Endothelial cell of umbilical vein (primary cell): ENCODE results near the gene PTPN14. TPM values are rescaled to one million over a fixed set of nuclear protein-coding genes. Genes with fewer than 3 reads are reported as not detected.

Experiments used
- BruUV-seq: library from RNA; stranded (reverse); fragments of 400-500 nt; replicated peaks from 2 replicates; lab custom pipeline; 2021; lab: Mats Ljungman, UMichigan
- CTCF ChIA-PET: fragments of 300-600, 350-600 bp; sonication (Branson Sonifier 250); formaldehyde crosslinking; loops from one replicate; lab custom pipeline; 2021; ENCODE audit warnings: antibody characterized with exemption, inconsistent platforms; lab: Charles Lee
- POLR2A ChIA-PET: fragments of 300-600, 350-600 bp; sonication (Branson Sonifier 250); formaldehyde crosslinking; loops from one replicate; lab custom pipeline; 2021; ENCODE audit warnings: antibody characterized with exemption, inconsistent platforms; lab: Charles Lee
- DNase-seq: peaks from one replicate; pipeline ENCODE4 v3.0.0-alpha.2; 2011; ENCODE audit warnings: low read depth, low spot score
- FAIRE-seq: peaks from 2 replicates; lab custom pipeline; 2011; peaks lifted over from hg19 to GRCh38; lab: Jason Lieb, UNC
- H2AFZ ChIP-seq: 2 replicates; pipeline ENCODE4 v1.6.0; 2012; ENCODE audit warnings: low read depth, low read length, control low read depth, inconsistent platforms
- H3K27ac ChIP-seq: 2 replicates; pipeline ENCODE4 v1.5.1; 2011; ENCODE audit warnings: low read depth, mild to moderate bottlenecking, control low read depth, low read length, moderate library complexity; ENCODE audit not compliant: insufficient read depth
- H3K27me3 ChIP-seq, 2 experiments: 2 replicates each; pipeline versions ENCODE4 v1.6.0 to v1.6.1; 2011; ENCODE audit warnings: low read length in 2 of 2, mixed read lengths in 1 of 2; ENCODE audit not compliant: control insufficient read depth in 2 of 2, insufficient read depth in 2 of 2
- H3K36me3 ChIP-seq, 2 experiments: 2 replicates in 1 of 2; 3 replicates in 1 of 2; pipeline ENCODE4 v1.5.1; 2011; ENCODE audit warnings: low read length in 2 of 2, mild to moderate bottlenecking in 1 of 2, moderate library complexity in 1 of 2; ENCODE audit not compliant: control insufficient read depth in 2 of 2, insufficient read depth in 2 of 2; ENCODE audit errors: extremely low read depth in 1 of 2
- H3K4me1 ChIP-seq: 3 replicates; pipeline ENCODE4 v1.5.1; 2011; ENCODE audit warnings: mild to moderate bottlenecking, low read length; ENCODE audit not compliant: control insufficient read depth, insufficient read depth; ENCODE audit errors: extremely low read depth
- H3K4me2 ChIP-seq: 2 replicates; pipeline ENCODE4 v1.6.1; 2011; ENCODE audit warnings: low read length, control low read depth, mixed read lengths; ENCODE audit not compliant: insufficient read depth
- H3K4me3 ChIP-seq, 3 experiments: fragments of 200-600 bp in 1 of 3; sonication (generic), shearing (Covaris generic) in 1 of 3; replicated peaks in 1 of 3; 2 replicates each; pipeline ENCODE4 v1.5.1; 2011 to 2016; ENCODE audit warnings: control low read depth in 3 of 3, low read length in 3 of 3, mild to moderate bottlenecking in 2 of 3, inconsistent platforms in 1 of 3, low read depth in 1 of 3, moderate library complexity in 1 of 3; ENCODE audit not compliant: insufficient read depth in 1 of 3
- H3K79me2 ChIP-seq: 2 replicates; pipeline ENCODE4 v1.6.0; 2012; ENCODE audit warnings: low read length, inconsistent platforms; ENCODE audit not compliant: control insufficient read depth, insufficient read depth
- H3K9ac ChIP-seq: replicated peaks from 2 replicates; pipeline ENCODE3; 2011; ENCODE audit warnings: low read length, control low read depth; ENCODE audit not compliant: insufficient read depth; ENCODE audit errors: extremely low read depth
- H3K9me1 ChIP-seq: replicated peaks from 3 replicates; pipeline ENCODE4 v1.6.0; 2011; ENCODE audit warnings: mild to moderate bottlenecking, low read length; ENCODE audit not compliant: control insufficient read depth, insufficient read depth; ENCODE audit errors: extremely low read depth
- H3K9me3 ChIP-seq: replicated peaks from 2 replicates; pipeline ENCODE4 v1.5.1; 2012; ENCODE audit warnings: low read length, inconsistent platforms; ENCODE audit not compliant: control insufficient read depth, insufficient read depth
- H4K20me1 ChIP-seq: replicated peaks from 2 replicates; pipeline ENCODE3; 2011; ENCODE audit warnings: mild to moderate bottlenecking, low read length; ENCODE audit not compliant: control insufficient read depth, insufficient read depth; ENCODE audit errors: extremely low read depth
- EZH2 ChIP-seq: IDR thresholded peaks from 2 replicates; pipeline ENCODE4 v1.6.1; 2012; ENCODE audit warnings: borderline replicate concordance, low read depth, mild to moderate bottlenecking, moderate library complexity, low read length, inconsistent platforms; ENCODE audit not compliant: severe bottlenecking
- JUN ChIP-seq: IDR thresholded peaks from 2 replicates; pipeline ENCODE4 v1.6.1; 2011; ENCODE audit warnings: borderline replicate concordance, low read depth; ENCODE audit not compliant: insufficient read length, insufficient read depth
- MAX ChIP-seq: IDR thresholded peaks from 2 replicates; pipeline ENCODE4 v1.6.1; 2011; ENCODE audit not compliant: insufficient read depth, insufficient read length
- POLR2AphosphoS5 ChIP-seq: IDR thresholded peaks from 2 replicates; pipeline ENCODE4 v1.6.1; 2012; ENCODE audit warnings: low read depth, mild to moderate bottlenecking, control low read depth, low read length, moderate library complexity; ENCODE audit not compliant: insufficient read depth
- dilution Hi-C: fragments of 300-500 bp; cut with MboI; formaldehyde crosslinking; loops from one replicate; pipeline ENCODE4 v1.15.0; 2019; ENCODE audit warnings: low sequenced_read_pairs; ENCODE audit not compliant: extremely low pct_ligation_motif_present
- intact Hi-C: fragments of 100-400 bp; cut with micrococcal nuclease; formaldehyde crosslinking; loops from one replicate; pipeline ENCODE4 v1.10.0; 2022
- polyA plus RNA-seq, 4 experiments: library from polyadenylated mRNA; depleted of rRNA in 3 of 4; stranded (reverse) in 3 of 4; unstranded in 1 of 4; fragments of >200 nt; gene quantifications; 2 replicates each; pipeline versions ENCODE4 v1.2.1 to v1.2.3, GENCODE V29; 2011 to 2012; ENCODE audit warnings: missing spikeins in 1 of 4
- total RNA-seq: library from RNA; stranded (reverse); gene quantifications from 2 replicates; pipeline ENCODE4 v1.2.3, GENCODE V29; 2021

Gene PTPN14
- total and polyA plus RNA-seq, 2 donors (not counting 3 experiments of a cell fraction or from before 2014, with no cell fraction given): 18.5 to 93.0 TPM

GRCh38 chr1:214418391-214418790 lies 133.0 kb downstream of the PTPN14 start:
- CTCF ChIA-PET: interaction anchor here (1.0 to 1.4 kb wide), 2 partner anchors 10 to 30 kb away, joined by 3 read pairs; no protein-coding TSS in a partner anchor
- dilution Hi-C loops: no loop called here
- H3K27ac ChIP-seq: no peak overlapping the region

GRCh38 chr1:214417545-214418210 lies 133.7 kb downstream of the PTPN14 start:
- Histone ChIP-seq H2AFZ (no peak overlapping the region), H3K9me1 (no peaks in the 10 kb centered on the region), H3K4me3 (no peak overlapping the region), H3K36me3 (peaks cover 0 to 2% of the 10 kb centered on the region in 2 experiments), H3K4me2 (peak overlapping the region; percentile 63), H3K4me1 (peaks cover 51% of the 10 kb centered on the region), H3K79me2 (peaks cover 75% of the 10 kb centered on the region), H3K27ac (no peak overlapping the region), H3K9me3 (no peaks in the 10 kb centered on the region), H4K20me1 (no peaks in the 10 kb centered on the region), H3K27me3 (no peaks in the 10 kb centered on the region), H3K9ac (no peak overlapping the region)
- no peak for DNase-seq
- intact Hi-C loops (no loop called here), dilution Hi-C loops (no loop called here)
- TF ChIP-seq POLR2AphosphoS5: no peak
- ChIA-PET POLR2A (interaction anchor here (1.1 to 1.6 kb wide), 3 partner anchors 13 to 134 kb away, joined by 3 to 6 read pairs (median 5); partner anchors contain the start of gene PTPN14), CTCF (interaction anchor here (1.0 to 1.1 kb wide), 2 partner anchors 29 to 134 kb away, joined by 3 to 4 read pairs; partner anchors contain the start of gene PTPN14)
- FAIRE-seq: no peak
- no TSS peak for BruUV-seq

More at GRCh38 chr1:214418391-214418790, 133.0 kb downstream of the PTPN14 start:
- Histone ChIP-seq H2AFZ (no peak overlapping the region), H3K4me1 (peaks cover 54% of the 10 kb centered on the region), H3K79me2 (peaks cover 82% of the 10 kb centered on the region), H3K9ac (no peak overlapping the region), H3K4me2 (no peak overlapping the region), H4K20me1 (no peaks in the 10 kb centered on the region), H3K27me3 (no peaks in the 10 kb centered on the region), H3K9me1 (no peaks in the 10 kb centered on the region), H3K4me3 (no peak overlapping the region), H3K36me3 (peaks cover 0 to 2% of the 10 kb centered on the region in 2 experiments), H3K9me3 (no peaks in the 10 kb centered on the region)
- DNase-seq (no peak), FAIRE-seq (no peak)
- no TSS peak for BruUV-seq
- POLR2A ChIA-PET: interaction anchor here (1.1 kb wide), 1 partner anchor 14 kb away, joined by 3 read pairs; no protein-coding TSS in a partner anchor
- intact Hi-C loops: no loop called here
- no peak for TF ChIP-seq JUN
- TF ChIP-seq EZH2: no peak
- TF ChIP-seq MAX: no peak
